Measurements from ENCODE around the gene TEKTIP1. TPM values are rescaled to one million over a fixed set of nuclear protein-coding genes. Genes with fewer than 3 reads are reported as not detected.
"Not testable (repeated sequence)": the region's sequence is repeated elsewhere in the genome, so short reads cannot be mapped to it uniquely, and the experiment has no call there.

TEKTIP1 gene
- total RNA-seq, 1 donor from 2014 or later, result 0.73 TPM

GRCh38 chr19:3528080-3528479 lies 10.9 kb upstream of the TEKTIP1 start:
- peaks cover 16% of the 10 kb centered on the region for H3K36me3 Mint-ChIP-seq (ENCODE audit: unreplicated experiment)
- no peaks in the 10 kb centered on the region for H3K9me3 Mint-ChIP-seq (ENCODE audit: unreplicated experiment)
- no peak overlapping the region for H3K27ac Mint-ChIP-seq (ENCODE audit: unreplicated experiment)

DNA sequence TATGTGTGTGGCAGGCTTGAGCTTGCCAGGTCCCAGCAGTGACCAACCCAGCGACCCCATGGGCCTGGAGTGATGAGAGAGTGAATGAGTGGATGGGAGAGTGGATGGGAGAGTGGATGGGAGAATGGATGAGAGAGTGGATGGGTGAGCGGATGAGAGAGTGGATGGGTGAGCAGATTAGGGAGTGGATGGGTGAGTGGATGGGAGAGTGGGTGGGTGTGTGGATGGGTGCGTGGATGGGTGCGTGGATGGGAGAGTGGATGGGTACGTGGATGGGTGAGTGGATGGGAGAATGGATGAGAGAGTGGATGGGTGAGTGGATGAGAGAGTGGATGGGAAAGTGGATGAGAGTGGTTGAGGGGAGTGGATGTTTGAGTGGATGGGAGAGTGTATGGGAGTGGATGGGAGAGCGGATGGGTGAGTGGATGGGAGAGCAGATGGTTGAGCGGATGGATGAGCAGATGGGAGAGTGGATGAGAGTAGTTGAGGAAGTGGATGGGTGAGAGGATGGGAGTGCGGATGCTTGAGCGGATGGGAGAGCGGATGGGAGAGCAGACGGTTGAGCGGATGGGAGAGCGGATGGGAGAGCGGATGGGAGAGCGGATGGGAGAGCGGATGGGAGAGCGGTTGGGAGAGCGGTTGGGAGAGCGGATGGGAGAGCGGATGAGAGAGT lies 10.3 kb upstream of the TEKTIP1 start:
- Mint-ChIP-seq H3K4me3 (ENCODE audit: unreplicated experiment) (no peak overlapping the region), H3K36me3 (ENCODE audit: unreplicated experiment) (peaks cover 20% of the 10 kb centered on the region), H3K27me3 (ENCODE audit: unreplicated experiment) (no peaks in the 10 kb centered on the region), H3K4me1 (ENCODE audit: unreplicated experiment) (no peaks in the 10 kb centered on the region), H3K27ac (ENCODE audit: unreplicated experiment) (no peak overlapping the region), H3K9me3 (ENCODE audit: unreplicated experiment) (no peaks in the 10 kb centered on the region)
- DNase-seq (ENCODE audit: extremely low spot score, unreplicated experiment), result no peak
- TF ChIP-seq, protein P1, sequence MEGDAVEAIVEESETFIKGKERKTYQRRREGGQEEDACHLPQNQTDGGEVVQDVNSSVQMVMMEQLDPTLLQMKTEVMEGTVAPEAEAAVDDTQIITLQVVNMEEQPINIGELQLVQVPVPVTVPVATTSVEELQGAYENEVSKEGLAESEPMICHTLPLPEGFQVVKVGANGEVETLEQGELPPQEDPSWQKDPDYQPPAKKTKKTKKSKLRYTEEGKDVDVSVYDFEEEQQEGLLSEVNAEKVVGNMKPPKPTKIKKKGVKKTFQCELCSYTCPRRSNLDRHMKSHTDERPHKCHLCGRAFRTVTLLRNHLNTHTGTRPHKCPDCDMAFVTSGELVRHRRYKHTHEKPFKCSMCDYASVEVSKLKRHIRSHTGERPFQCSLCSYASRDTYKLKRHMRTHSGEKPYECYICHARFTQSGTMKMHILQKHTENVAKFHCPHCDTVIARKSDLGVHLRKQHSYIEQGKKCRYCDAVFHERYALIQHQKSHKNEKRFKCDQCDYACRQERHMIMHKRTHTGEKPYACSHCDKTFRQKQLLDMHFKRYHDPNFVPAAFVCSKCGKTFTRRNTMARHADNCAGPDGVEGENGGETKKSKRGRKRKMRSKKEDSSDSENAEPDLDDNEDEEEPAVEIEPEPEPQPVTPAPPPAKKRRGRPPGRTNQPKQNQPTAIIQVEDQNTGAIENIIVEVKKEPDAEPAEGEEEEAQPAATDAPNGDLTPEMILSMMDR (IDR thresholded peaks at IDR 0.05), result no peak

More at GRCh38 chr19:3528080-3528479, 10.9 kb upstream of the TEKTIP1 start:
- no peak overlapping the region for H3K4me3 Mint-ChIP-seq (ENCODE audit: unreplicated experiment)
- H3K4me1 Mint-ChIP-seq (ENCODE audit: unreplicated experiment), result no peaks in the 10 kb centered on the region
- no peak for DNase-seq (ENCODE audit: extremely low spot score, unreplicated experiment)
- H3K27me3 Mint-ChIP-seq (ENCODE audit: unreplicated experiment), result no peaks in the 10 kb centered on the region
- TF ChIP-seq, protein P1 (IDR thresholded peaks at IDR 0.05), result no peak

GRCh38 chr19:3529299-3529698 lies 9.7 kb upstream of the TEKTIP1 start:
- H3K4me3 Mint-ChIP-seq (ENCODE audit: unreplicated experiment); DNase-seq (ENCODE audit: extremely low spot score, unreplicated experiment); H3K4me1 Mint-ChIP-seq (ENCODE audit: unreplicated experiment); H3K9me3 Mint-ChIP-seq (ENCODE audit: unreplicated experiment); H3K27ac Mint-ChIP-seq (ENCODE audit: unreplicated experiment); H3K27me3 Mint-ChIP-seq (ENCODE audit: unreplicated experiment): not testable (repeated sequence)
- H3K36me3 Mint-ChIP-seq (ENCODE audit: unreplicated experiment), result peaks cover 15% of the 10 kb centered on the region

- DNase-seq (ENCODE audit: extremely low spot score, unreplicated experiment), result no peak
- TF ChIP-seq, protein P1 (IDR thresholded peaks at IDR 0.05), result no peak
- Mint-ChIP-seq H3K27me3 (ENCODE audit: unreplicated experiment) (no peaks in the 10 kb centered on the region), H3K4me1 (ENCODE audit: unreplicated experiment) (no peaks in the 10 kb centered on the region), H3K36me3 (ENCODE audit: unreplicated experiment) (peaks cover 24% of the 10 kb centered on the region), H3K9me3 (ENCODE audit: unreplicated experiment) (no peaks in the 10 kb centered on the region), H3K4me3 (ENCODE audit: unreplicated experiment) (no peak overlapping the region), H3K27ac (ENCODE audit: unreplicated experiment) (no peak overlapping the region)
Observed at GRCh38 chr19:3530389-3530788, 8.6 kb upstream of the TEKTIP1 start.

GRCh38 chr19:3531716-3532115 lies 7.3 kb upstream of the TEKTIP1 start:
- H3K9me3 Mint-ChIP-seq (ENCODE audit: unreplicated experiment), result no peaks in the 10 kb centered on the region

More at GRCh38 chr19:3531716-3532115, 7.3 kb upstream of the TEKTIP1 start:
- Mint-ChIP-seq H3K27me3 (ENCODE audit: unreplicated experiment) (no peaks in the 10 kb centered on the region), H3K27ac (ENCODE audit: unreplicated experiment) (no peak overlapping the region), H3K36me3 (ENCODE audit: unreplicated experiment) (peaks cover 24% of the 10 kb centered on the region), H3K4me1 (ENCODE audit: unreplicated experiment) (peaks cover 2% of the 10 kb centered on the region), H3K4me3 (ENCODE audit: unreplicated experiment) (no peak overlapping the region)
- no peak for DNase-seq (ENCODE audit: extremely low spot score, unreplicated experiment)
- TF ChIP-seq, protein P1 (IDR thresholded peaks at IDR 0.05), result no peak

All from osteocyte (in vitro differentiated cells).